IPS-NIHi7 (cell line): ENCODE data around the gene HERC3.

Experiments
- DNase-seq: peaks from one replicate; pipeline ENCODE4 v3.0.0; 2012; ENCODE audit warnings: mixed read lengths; ENCODE audit errors: extremely low spot score

The HERC3 gene

DNA sequence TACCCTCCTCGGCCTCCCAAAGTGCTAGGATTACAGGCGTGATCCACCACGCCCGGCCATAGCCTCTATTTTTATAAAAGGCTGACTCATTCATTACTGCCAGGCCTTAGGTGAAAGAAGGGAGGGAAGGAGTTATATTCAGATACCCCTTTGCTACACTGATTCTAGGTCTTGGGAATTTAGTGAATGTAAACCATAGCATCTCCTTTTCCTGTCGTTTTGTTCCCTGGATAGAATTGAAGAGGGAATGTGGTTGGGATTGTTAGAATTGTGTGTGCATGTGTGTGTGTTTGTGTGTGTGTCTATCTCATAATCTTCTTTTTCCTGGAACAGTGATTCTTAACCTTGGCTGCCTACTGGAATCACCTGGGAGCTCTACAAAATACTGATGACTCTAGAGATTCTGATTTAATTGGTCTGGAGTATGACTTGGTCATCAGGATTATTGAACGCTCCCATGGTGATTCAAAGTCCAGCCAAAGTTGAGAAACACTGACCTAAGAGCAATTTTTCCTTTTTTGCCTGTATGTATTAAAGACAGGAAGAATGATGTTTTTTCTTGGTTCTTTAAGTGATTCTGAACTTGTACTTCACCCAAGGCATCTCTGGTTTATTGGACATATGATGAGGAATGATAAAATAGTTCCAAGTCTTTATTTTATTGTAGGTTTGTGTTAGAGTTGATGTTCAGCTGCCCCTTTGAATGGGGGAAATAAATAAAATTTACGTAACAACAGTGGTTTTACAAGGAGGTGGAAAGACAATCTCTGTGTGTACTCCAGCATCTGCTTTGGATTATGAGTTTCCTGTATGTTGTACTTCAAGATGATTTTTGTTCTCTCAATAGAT is 68.4 kb downstream of the HERC3 start:
- DNase-seq, result no peak

DNA sequence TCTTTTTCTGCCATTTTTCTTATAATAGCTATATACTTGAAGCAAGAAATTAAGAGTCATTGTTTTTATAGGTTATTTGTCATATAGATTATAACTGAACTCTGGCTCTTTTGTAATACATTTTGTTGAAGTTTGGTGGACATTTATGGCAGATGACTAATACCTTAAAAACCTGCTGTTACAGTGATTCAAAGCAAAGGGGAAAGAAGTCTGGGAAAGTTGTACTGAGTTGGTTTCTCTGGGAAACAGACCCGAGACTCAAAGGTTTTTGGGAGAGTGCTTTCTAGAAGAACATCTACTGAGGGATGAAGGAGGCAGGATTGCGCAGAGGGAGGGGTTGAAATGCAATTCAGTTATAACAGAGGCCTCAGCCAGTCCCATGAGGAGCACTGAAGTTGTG is 69.5 kb downstream of the HERC3 start:
- no peak for DNase-seq

DNA sequence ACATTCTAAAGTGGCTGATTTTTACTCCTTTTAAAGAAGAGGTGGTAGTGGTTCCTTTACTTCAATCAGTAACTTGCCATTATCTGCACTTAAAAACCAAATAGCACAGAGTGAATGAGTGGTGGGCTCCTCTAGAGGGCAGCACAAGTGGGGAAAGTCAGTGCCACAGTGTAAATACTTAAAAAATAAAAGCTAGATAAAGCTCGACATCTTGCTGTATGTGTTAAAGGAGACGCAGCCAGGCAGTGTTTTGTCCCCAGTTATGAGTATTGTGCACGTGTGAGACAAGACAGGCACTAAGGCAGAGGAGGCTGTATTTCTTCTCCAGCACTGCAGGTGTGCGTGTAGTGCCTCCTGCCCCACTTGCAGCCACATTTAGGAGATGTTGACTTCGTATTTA is 80.7 kb downstream of the HERC3 start:
- peak; percentile 49 for DNase-seq

DNA sequence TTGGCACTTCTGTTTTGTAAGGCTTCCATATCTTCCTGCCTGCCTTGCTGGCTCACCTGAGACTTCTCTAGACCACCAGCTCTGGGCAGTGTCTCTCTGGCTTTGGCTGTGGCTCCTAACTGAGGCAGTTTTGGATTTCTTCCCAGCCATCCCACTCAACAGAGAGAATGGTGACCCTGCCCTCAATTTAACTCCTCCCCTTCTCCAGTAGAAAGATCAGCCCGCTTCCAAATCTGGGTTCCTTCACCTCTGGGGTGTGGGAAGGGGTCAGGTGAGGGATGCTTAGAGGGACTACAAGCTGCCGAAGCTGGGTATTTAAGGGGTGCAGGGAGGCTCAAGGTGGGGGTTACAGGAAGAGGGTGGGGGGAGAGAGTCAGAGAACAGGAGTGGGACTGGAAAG is 81.6 kb downstream of the HERC3 start:
- no peak for DNase-seq

DNA sequence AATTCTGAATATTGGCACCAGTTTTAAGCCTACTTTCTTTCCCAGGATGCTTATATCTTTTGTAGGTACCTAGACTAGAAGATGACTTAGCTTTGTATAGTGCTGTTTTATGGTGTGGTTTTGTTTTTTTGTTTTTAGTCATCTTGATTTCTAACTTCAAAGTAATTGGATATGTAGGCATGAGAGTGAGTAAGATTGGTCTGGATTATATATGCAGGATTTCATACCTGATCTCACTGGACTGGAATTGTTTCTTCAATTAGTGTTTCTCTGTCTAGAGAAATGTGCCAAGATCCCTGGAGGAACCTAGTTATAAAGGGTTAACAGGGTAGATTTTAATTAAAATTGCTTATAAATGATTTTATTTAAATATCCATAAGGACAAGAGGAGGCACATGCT is 82.3 kb downstream of the HERC3 start:
- DNase-seq, result no peak

DNA sequence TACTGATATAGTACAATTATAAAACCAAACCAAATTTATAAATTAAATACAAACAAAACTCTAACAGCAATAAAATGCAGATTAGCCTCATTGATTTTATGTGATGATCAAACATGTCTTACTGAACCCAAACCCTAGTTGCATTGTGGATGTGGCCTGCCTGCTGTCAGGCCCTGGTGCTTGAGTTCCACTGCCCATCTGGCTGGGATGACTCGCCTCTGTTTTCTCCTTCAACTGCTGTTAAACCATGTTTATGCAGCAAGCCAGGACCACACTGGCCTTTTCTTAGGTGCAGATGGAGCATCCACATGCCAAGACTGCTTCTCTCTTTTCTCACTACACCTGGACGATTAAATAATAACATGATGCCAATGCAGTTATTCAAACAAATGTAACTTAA is 82.7 kb downstream of the HERC3 start:
- DNase-seq, result no peak

DNA sequence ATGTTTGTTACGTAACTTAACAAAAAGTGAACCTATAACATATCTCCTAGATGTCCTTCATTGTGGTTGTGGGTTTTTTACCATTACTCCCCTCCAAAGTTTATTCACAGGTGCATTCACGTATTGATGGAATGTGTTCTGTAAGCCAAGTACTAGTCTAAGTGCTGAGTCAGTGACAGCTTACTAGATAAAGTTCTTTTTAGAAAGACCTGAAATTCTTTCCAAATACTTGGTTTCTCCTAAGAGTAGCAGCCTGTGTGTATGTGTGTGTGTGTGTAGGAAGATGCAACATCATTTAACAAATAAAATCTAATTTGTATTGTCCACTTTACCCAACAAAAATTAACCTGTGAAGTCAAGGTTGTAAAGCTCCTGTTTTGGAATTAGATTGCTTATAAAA is 83.3 kb downstream of the HERC3 start:
- DNase-seq, result no peak

DNA sequence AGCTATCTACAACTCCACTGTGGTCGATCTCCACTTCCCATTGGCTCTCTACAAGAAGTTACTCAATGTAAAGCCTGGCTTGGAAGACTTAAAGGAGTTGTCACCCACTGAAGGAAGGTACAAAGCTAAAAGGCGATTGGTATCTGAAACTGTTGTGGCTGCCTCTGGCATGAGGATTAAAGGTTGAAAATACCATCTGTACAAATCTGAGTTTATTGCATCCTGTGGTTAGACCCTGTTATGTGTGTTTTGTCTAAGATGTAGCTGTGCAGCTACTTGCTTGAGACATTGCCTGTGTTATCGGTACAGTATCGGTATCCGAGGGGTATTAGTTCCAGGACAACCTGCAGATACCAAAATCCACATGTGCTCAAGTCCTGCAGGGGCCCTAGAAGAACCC is 88.9 kb downstream of the HERC3 start:
- DNase-seq, result no peak

DNA sequence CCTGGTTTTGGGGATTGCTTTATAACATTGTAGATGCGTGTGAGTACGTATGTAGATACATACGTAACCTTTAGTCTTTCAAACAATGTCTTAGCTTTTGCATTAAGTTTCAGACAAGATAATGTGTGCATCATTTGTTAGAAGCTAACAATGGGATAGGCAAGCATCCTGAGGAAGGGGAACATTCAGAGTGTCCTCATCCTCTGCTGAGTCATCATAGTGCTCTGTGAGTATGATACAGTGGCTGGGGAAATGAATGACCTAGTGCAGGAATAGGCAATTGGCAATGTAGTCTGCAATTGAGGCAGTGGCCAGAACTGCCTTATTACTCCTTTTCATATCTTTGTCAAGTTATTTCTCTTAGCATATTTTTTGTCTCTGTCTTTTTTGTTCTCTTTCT is 98.1 kb downstream of the HERC3 start:
- DNase-seq, result no peak

DNA sequence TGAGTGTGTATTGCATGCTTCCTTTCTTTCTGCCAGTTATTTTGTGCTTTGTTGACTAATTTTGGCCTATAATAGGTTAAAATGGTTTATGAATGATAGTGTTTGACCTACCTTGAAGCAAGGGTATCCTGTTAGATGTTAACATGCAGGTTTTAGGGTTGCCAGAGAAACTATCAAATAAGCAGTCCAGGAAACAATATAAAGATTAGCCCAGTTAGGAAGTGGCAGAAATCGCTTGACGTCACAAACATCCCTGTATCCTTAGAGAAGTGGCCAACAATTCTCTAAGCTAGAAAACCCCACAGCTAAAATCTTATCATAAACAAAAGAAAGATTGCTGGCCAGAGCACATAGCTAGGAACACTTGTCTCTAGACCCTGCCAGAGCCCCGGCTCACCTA is 101.5 kb downstream of the HERC3 start:
- DNase-seq, result no peak

DNA sequence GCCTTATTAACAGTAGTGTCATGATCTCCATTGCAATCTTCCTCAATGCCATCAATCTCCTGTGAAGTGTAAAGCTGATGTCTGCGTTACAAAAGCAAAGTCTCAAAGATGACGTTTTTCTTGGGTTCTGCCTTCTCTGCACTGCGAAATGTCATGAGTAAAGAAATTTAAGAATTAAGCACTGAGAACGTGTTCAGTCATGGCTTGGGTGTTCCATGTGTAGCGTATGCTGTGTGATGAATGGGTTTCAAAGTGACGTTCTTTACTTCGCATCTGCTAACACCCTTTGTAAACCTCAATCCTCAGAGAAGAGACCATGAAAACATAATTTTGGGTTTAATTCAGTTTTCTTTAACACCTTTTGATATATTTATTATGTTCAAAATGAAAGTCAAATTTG is 104.3 kb downstream of the HERC3 start:
- DNase-seq, result no peak

DNA sequence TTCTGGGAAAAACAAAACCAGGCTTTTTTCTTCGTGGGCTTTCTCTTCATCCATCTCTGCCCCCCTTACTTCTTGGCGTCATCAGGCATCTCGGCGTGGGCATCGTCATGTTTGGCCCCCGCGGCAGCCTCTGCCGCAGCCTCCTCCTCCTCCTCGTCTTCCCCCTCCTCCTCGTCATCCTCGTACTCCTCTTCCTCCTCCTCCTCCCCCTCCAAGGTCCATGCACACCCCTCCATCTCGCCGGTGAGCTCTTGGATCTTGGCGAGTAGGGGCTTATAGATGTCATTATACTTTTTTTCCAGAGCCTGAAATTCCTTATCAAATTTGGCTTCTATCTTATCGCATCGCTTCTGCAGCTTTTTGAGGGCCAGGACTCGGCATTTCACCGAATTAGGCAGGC is 104.9 kb downstream of the HERC3 start:
- no peak for DNase-seq

DNA sequence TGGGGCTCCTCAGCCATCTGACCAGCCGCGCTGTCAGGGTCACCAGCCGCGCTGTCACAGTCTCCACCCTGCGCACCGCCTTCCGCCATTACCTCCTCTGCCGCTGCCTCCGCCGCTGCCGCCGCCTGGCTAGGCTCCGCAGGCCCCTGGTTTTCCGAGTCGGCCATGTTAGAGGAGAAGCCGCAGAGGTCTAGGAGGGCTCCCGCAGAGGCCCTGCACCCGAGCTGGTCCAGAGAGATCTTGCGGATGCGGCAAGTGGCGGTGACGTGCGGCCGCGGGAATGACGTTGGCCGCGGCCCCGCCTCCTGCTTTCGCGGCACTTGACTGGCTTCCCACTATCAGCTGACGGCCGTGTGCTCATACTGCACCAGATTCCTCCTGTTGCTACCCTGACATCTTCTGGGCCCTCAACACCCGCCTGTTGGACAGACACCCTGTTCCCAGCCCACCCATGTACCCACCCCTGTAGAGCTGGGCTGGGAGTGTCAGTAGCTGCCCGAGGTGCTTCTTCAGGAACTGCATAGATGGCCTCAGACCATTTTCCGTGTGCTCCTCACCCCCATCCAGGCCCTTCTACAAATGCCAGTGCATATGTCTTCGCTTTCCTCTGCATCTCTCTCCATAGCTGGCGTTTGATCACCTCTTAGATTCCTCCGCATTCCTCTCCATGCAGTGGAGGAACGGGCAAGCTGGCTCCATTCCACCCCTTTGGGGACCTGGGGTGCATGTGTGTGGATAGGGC is 105.5 kb downstream of the HERC3 start, which contains the start of gene NAP1L5:
TSS of gene NAP1L5 (minus strand) at position 242 of the 742 bp plus-strand sequence. CDS start at position 167, 75 bp downstream.
- peak; percentile 47 for DNase-seq

DNA sequence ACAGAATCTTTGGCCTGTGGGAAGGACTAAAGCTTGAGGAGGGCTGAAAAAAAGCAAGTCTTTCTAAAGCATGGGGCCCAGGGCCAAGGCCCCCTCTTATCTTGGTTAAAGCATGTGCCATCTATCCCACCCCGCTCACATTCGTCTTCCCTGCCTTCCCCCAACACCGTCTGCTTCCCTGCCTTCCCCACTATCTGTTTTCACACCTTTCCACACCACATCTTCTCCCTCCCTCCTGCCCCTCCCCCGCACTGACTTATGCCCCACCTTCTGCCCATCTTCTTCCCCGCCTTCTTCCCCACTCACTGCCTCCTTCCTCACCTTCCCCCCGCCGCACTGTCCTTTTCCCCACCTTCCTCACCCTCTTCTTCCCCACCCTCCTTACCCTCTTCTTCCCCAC is 106.2 kb downstream of the HERC3 start:
- no peak for DNase-seq

DNA sequence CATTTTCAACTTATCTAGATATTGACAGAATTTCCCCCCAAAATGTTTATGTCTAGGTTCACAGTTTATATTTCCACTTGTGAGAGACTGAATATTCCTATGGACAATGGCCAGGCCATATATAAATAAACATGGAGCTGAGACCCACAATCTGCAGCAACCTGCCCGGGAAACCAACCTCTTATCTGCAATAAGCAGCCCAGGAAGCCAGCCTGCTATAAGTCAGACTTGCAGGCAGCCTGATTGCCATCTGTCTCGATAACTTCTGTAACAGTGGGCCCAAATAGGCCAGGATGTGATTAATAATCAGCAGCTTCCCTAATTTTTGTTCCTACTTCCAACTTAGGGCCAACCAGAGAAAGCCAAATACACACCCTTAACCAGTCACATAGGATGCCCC is 110.5 kb downstream of the HERC3 start:
- no peak for DNase-seq

DNA sequence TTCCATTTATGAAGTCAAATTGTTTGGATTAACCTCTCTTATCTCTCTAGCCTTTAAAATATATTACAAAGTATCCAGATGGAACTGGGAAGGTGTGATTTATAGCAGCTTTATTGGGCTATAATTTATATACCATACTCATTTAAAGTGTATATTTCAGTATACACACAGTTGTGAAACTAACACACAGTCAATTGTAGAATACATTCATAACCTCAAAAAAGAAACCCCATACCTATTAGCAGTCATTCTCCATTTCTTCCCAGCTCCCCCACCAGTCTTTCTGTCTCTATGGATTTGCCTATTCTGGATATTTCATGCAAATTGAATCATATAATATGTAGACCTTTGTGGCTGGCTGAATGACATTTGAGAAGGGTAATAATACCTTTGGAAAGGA is 112.9 kb downstream of the HERC3 start:
- no peak for DNase-seq

DNA sequence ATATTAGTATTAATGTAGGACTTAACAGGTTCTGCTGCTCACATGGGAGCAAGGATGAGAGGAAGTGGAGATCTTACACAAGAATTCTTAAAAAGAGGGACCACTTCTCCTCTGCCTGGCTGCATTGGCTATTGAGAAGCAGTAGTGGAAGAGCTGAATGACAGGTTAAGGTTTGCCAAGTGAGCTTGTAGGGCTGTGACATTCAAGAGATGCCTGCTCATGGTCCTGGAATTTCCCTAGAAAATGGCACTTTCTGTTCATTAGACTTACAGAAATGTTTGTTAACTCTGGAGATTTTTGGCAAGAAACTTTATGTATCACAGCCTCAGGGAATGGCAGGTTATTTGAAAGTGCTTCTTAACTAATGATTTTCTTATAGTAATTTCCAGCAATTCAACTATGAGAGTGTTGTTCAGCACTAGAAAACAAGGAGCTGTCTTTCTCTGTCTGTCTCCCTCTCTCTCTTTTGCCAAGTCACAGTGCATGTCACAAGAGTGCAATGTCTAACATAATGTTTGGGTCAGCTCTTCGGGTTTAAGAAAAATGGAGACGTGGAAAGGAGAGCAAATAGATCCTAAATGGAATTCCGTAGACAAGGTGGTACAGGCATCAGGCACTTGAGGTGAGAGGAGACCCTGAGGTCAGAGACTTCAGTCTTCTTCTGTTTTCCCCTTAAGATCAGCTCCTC is 113.7 kb downstream of the HERC3 start:
- no peak for DNase-seq

DNA sequence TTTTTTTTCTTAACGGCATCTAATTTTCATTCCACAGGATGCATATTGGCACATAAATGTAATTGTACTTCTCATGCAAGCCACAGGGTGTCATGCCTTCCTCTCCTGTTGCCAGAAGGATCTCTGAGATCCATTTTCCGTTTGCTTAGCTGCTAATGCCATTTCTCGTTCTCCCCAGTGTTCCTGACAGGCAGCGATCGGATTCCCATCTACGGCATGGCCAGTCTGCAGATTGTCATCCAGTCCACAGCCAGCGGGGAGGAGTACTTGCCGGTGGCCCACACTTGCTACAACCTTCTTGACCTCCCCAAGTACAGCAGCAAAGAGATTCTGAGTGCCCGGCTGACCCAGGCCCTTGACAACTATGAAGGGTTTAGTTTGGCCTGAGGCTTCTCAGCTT is 114.3 kb downstream of the HERC3 start:
- DNase-seq, result peak; percentile 41

DNA sequence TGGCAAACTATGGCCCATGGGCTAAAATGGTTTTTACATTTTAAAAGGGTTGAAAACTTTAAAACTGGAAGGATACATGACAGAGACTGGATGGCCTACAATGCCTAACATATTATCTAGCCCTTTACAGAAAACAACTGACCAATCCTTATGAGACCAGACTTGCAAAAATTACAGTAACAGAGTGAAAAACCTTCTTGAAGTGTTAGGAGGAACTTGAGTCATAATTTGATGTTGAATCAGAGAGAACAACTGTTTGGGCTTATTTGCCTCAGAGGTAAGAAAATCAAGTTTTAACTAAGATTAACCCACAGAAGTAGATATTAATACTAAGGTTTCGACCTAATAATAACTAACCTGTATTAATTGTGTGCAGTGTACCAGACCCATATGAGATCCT is 117.7 kb downstream of the HERC3 start:
- no peak for DNase-seq

DNA sequence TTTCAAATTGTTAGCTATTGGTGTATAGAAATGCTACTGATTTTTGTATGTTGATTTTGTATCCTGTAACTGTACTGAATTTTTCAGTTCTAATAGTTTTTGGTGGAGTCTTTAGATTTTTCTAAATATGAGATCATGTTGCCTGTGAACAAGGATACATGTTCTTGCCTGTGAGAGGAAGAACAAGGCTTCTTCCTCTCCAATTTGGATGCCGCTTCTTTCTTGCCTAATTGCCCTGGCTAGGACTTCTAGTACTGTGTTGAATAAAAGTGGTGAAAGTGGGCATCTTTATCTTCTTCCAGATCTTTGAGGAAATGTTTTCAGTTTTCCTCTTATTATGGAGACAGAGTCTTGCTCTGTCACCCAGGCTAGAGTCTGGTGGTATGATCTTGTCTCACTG is 121.5 kb downstream of the HERC3 start:
- DNase-seq, result no peak

DNA sequence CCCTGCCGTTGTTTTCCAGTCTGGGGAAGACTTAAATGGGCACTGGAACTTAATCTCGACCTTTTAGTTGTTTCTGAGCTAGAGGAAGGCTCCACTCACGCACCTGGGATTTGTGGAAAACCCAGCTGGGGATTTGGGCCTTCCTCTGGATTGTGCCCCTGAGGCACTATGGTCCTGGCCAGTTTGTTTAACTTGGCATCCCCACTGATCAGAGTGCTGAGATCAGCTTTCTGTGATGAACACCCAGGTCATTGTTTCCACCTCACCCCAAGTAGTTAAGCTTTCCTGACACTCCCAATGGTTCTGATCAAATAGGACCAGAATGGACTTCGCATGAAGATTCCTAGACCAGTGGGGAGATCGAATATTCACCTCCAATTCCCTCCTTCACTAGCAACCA is 125.8 kb downstream of the HERC3 start:
- no peak for DNase-seq

DNA sequence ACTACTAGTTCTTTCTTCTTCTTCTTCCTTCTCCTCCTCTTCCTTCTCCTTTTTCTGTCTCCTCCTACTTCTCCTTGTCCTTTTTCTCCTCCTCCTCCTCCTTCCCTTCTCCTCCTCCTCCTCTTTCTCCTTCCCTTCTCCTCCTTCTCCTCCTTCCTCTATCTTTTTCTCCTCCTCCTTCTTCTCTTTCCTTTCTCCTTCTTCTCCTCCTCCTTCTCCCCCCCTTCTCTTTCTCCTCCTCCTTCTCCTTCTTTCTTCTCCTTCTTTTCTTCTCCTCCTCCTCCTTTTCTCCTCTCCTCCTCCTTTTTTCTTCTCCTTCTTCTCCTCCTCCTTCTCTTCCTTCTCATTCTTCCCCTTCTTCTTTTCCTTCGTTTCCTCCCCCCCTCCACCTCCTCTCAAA is 127.1 kb downstream of the HERC3 start:
- no peak for DNase-seq
